ENCODE data around the gene RNF180.
"Not testable (repeated sequence)": the region's sequence is repeated elsewhere in the genome, so short reads cannot be mapped to it uniquely, and the experiment has no call there.

RNF180 gene

DNA sequence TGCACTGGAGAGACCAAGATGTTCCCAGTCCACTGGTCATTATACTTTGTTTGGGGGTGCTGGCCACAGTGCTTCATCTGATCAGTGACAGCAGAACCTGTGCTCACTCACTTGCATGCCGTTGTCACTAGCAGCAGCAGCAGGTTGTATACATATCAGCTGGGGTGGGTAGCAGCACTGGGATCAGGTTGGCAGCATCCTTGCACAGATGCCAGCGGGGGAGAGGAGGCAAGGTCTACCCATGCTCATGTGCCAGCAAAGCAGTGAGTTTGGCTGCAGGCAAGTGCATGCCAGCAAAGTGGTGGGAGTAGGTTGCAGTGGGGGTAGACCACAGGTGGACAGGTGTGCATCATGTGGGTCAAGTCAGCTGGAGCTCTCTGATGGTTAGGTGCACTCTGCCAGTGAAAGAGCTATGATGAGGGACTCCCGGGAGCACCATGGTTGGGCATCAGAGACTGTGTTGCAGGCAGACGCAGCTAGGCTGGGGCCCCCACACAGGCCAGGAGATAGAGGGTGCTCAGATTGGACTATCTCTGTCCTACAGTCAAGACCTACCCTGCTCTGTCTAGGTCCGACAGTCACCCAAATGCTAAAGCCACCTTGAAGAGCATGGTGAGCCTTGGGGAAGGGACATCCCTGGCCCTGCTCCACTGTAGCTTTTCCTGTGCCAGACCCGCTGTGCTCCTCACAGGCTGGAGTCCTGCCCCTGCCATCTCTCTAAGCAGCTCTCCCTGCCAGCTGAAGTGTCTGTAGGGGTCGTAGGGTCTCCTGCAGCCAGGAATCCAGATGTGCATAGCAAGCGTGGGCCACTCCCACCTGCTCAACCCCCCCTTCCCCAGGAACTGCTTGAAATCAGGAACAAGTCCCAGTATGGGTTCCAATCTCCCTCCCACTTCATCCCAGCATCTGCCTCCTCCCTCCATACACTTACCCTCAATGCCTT is 119.8 kb downstream of the RNF180 start:
- DNase-seq = no peak

DNA sequence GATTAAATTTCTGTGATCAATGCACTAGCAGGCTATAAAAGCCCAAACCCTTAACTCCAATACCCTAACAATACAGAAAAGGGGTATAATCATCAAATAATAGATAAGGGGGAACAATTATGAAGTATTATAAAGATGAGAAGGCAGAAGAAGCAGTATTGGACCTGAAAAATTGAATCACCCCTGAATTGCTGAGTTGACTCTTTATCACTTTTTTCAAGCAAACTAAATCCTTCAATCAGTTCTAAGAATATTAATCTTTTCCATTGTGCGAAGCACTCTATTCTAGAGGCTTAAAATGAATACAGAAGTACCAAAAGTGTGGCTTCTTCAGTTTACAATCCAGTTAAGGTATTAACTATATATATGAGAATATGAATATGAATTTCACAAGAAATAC is 120.7 kb downstream of the RNF180 start:
- DNase-seq = no peak

DNA sequence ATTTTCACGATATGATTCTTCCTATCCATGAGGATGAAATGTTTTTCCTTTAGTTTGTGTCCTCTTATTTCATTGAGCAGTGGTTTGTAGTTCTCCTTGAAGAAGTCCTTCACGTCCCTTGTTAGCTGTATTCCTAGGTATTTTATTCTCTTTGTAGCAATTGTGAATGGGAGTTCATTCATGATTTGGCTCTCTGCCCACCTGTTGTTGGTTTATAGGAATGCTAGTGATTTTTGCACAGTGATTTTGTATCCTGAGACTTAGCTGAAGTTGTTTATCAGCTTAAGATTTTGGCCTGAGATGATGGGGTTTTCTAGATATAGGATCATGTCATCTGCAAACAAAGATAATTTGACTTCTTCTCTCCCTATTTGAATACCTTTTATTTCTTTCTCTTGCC is 122.9 kb downstream of the RNF180 start:
- not testable (repeated sequence) for DNase-seq

DNA sequence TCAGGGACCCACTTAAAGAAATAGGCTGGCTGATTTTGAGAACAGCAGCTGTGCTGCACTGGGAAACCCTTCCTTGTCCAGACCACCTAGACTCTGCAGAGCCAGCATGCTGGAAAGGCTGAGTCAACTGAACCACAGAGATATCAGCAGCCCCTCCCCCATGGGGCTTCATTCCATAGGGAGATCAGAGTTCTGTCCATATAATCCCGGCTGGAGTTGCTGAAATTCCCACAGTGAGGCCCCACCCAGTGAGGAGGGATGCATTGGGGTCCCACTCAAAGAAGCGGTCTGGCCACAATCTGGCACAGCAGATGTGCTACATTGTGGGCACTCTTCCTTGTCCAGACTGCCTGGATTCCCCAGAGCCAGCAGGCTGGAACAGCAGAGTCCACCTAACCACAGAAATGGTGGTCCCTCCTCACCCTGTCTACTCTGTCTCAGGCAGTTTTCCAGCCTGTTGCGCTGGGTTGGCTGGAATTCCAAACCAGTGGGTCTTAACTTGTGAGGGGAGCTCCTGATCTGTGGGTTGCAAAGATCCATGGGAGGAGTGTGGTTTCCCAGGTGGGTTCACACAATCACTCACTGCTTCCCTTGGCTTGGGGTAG is 127.1 kb downstream of the RNF180 start:
- DNase-seq = no peak

DNA sequence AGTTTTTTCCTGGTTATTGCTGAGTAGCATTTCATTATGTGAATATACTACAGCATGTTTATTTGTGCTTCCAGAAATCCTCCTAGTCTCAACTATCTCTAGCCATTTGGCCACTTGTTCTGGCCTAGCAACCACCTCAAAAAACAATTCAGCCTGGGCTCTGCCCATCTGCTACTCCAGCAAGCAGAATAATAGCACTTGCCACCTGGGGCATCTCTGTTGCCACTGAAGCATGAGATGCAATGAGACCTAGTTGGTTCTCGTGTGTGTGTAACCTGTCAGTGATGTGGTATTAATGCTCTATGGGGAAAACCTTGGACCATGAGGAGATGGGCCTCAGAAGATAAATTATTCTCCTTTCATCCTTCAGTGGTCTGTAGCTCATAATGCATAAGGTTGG is 129.5 kb downstream of the RNF180 start:
- no peak for DNase-seq

DNA sequence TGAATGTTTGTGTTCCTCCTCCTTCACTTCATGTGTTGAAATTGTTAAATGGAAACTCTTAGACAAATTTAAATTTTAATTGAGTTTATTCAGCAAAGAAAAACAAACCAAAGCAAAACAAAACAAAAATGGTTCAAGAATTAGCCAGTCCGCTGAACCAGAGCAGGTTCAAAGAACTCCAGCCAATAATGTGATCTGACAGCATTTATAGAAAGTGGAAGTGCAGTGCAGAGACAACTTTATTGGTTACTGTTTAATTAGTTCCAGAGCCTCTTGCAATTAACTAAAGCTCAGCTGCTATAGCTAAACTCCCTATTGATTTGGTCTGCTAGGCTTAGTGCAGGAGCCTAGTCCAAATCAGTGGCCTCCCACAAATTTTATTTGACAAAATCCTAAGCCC is 132.9 kb downstream of the RNF180 start:
- no peak for DNase-seq

DNA sequence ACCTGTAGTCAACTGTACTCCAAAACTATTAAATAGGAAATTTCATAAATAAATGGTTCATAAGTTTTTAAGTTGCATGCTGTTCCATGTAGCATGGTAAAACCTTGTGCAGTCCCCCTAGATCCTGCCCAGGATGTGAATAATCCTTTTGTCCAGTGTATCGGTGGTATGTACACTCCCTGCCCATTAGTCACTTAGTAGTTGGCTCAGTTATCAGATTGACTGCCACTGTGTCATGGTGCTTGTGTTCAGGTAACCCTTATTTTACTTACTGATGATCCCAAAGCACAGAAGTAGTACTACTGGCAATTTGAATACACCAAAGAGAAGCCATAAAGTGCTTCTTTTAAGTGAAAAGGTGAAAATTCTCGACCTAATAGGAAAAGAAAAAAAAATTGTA is 134.2 kb downstream of the RNF180 start:
- DNase-seq = no peak

DNA sequence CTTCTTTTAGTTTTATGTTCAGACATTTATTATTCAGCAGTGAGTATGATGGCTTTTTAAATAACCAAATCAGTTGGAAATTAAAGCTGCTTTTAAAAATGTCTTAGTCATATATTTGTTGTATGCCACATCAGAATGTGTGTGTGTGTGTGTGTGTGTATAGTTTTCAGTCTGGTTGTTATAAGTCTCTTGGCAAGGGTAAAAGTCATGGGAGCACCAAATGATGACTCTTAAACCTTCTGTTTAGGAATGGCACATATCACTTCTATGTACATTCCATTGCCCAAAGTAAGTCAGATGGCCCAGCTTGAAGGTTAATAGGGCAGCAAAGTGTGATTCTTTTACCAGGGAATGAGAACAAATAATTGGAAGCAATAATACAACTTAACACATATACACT is 135.9 kb downstream of the RNF180 start:
- DNase-seq = no peak

DNA sequence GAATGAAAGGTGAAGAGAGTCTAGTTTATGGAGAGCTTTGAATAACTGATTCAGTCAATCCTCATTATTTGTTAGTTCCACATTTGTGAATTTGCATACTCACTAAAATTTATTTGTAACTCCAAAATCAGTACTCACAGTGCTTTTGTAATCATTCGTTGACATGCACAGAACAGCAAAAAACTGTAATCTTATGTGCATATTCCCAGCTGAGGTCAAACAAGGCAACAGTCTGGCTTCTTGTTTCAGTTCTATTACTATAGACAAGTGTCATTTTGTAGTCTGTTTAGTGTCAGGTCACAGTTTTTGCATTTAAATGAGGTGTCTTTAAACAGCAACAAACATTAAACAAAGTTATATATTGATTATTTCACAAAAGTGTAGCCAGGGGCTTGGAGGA is 142.5 kb downstream of the RNF180 start:
- DNase-seq = no peak

DNA sequence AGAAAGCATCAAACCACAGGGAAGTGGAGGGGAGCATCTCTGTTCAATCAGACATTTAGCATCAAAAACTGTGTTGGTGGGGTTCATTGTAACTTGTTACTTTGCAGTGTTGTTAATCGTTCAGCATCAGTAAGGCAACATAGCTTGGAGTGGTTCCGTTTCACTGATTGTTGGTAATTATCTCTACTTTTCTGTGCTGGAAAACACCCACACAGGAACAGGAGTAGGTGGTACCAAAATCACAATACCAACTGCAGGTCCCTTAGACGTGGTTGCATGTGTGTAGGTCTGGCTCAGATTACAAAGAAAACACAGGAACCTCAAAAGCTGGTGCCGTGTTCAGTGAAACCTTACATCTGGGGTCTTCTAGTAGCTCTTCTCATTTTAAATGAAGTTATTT is 146.8 kb downstream of the RNF180 start:
- no peak for DNase-seq

DNA sequence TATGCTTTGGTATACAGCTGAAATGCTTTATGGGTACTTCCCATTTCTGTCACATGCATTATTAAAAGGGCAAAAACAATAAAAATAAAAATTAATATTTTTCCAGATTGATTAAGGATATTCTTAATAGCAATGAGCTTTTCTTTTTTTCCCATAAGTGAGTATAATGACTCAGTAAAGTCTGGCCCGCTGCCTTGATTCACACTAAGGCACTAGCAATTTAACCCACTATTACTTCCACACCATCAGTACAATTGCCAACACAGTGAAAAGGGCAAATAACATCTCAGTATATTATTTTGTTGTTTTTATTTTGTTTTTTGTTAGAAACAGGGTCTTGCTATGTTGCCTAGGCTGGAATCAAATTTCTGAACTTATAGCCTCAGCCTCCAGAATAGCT is 150.1 kb downstream of the RNF180 start:
- DNase-seq = no peak

DNA sequence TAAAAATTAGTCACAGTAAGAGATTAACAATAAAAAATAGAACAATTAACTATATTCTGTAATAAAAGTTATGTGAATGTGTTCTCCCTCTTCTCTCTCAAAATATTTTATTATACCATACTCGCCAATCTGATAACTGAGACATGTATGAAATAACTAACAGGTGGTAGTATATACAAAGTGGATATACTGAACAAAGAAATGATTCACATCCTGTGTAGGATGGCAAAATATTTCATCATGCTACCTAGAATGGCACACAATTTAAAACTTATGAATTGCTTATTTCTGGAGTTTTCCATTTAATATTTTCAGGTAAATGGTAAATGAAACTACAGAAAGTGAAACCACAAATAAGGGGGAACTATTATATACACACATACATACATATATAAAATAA is 152.5 kb downstream of the RNF180 start:
- no peak for DNase-seq

DNA sequence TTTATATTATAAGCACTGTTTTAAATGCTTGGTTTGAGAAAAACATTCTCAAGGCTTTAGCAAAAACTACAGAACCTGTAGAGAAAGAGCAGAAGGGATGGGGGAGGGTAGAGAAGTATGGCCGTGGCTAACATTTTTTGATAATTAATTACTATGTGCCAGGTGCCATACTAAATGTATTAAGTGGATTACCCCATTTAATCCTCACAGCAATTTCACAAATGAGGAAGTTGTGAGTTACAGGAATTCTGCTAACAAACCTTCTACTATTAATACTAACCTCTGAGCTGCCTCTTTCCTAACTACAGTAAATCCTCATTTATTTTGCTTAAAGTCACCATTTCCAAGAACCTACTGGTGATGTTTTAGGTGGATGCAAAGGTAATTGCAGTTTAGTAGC is 157.9 kb downstream of the RNF180 start:
- no peak for DNase-seq

DNA sequence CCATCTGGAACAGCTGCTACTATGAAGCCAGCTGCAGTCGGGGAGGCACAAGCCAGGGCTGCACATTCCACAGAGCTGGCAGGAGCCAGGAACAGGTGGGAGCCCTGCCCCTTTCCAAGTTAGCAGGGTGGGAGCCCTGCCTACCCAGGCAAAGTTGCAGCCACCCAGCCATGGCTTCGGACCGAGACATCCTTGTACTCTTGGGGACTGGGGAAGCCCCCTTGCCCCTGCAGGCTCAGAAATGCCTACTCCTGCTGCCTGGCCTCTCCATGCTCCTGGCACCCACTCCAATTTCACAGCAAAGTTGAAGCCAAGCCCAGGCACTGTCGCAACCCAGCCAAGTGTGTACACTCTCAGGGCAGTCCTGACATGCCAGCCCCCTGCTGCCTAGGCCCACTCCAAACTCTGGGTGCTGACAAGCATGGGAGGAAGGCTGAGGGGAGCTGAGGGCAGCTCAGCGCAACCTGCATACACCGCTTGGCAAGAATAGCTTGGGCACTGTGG is 165.1 kb downstream of the RNF180 start:
- no peak for DNase-seq

DNA sequence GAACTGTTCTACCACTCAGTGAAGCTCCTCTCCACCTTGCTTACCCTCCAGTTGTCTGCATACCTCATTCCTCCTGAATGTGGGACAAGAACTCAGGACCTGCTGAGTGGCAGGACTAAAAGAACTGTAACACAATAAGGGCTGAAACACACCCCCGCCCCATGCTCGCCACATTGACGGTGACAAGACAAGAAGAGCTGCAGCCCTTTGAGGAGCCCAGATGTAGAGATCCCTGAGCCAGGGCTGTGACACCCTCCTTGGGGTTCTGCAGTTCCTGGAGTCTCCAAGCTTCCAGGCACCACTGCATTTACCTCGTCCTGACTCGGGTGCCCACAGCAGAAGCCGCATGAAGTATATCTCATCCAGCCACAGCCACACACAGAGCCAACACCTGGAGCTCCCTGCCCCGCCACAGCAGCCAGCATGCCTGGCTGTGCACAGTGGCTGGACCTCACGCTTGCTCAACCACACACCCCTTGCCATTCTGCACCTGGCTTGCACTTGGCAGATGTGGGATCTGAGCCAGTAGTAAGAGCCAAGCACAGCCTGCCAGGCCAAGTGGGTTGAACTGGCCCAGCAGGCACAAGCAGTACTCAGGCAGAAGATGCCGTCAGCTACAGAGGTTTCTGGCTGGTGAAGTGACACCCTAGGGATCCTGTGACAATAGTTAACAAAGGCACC is 166.1 kb downstream of the RNF180 start:
- no peak for DNase-seq

DNA sequence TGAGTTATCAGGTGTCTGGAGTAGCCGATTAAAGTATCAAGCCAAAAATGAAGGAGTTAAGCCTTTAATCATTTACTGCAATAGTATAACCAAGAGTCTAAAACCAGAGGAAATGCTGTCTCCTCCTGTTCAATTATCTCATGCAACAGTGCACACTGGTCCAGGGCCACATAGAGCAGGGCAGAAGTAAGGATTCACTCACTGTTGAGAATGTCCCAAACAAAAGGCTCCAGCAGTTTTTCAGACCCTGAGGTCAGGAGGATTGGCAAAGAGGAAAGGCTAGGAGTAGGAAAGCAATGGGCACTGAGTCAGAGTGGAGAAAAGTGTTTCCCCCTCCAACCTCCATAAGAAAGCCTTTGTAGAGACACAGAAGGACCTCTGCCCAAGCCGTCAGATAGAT is 168.2 kb downstream of the RNF180 start:
- no peak for DNase-seq

DNA sequence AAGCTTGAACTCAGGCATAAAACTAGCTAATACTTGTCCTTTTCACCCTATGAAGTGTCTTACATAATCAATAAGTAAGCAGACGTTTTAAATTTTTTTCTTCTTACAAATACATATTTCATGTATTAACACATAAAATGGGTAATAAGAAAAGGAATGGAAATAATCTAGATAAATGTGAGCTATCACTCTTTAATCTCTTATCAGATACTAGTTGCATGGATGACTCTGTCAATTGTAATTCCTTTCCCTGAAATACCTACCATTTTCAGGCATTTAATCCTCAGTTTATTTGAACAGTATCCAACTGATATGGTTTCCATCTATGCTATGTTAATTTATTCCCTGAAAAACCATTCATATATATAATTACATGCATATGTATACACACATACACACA is 174.1 kb downstream of the RNF180 start:
- no peak for DNase-seq

DNA sequence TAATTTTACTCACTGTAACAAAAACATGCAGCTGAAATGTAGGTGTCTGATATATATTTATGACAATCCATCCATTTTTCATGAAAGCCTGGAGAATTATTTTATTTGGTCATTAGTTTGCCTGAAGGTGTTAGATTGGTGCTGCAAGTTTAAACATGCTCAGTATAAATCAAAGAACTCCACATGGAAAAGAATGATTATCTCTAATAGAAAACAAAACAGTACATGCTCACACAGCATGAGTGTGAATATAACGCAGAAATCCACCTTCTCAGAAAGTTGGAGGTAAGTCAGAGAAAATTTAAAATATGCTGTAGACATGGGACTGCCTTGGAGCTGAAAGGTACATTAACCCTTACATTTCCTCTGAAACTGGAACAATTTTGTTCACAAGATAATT is 174.7 kb downstream of the RNF180 start:
- DNase-seq = no peak

DNA sequence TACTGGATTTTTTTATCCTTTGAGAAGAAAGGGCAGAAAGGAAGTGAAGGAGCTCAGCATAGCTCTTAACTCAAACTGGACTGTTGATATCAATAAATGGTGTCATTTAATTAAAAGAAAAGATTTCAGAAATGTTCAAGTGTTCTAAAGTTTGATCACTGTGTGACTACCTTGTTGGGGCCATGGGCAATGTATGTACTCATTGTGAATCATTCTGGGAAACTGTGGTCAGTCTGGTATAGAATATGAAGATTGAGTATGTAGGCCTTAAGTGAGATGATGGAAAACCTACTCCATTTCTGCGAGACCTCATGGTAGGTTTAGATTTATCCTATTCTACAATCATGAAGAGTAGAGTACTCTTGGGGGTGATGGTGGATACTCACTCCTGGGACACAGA is 175.7 kb downstream of the RNF180 start:
- no peak for DNase-seq

DNA sequence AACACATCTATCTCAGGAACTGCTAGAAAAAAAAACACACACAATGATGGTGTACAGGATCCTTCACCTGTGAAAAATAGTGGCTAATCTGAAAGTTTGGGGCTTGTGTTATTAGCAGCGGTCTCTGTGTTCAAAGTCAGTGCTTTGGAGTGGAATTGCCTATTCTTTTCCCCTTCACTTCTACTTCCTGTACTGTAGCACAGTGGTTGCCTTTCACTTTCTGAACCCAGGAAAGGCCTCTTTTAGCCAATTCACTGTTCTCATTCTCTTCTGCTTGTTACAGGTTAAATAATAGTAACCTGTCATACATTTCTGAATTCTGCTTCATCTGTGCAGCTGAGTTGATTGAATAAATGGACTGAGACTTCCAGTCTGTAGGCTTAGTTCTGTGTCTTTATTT is 178.9 kb downstream of the RNF180 start:
- DNase-seq = no peak

DNA sequence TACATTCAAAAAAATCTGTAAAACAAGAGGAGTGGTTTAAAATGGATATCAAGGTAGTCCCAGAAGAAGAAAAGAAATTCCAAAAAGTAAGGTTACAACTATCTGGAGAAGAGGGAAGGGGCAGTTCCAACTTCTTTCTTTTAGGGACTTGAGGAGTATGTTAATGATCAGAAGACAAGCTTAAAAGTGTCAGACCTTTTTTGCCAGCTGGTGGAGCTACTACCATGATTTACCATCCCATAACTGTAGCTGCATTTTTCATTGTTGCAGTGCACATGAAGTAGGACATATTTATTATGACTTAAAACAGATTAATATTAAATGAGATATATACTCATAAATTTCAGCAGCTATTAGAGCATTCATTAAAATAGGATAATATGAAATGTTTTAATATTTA is 181.7 kb downstream of the RNF180 start:
- DNase-seq = no peak

DNA sequence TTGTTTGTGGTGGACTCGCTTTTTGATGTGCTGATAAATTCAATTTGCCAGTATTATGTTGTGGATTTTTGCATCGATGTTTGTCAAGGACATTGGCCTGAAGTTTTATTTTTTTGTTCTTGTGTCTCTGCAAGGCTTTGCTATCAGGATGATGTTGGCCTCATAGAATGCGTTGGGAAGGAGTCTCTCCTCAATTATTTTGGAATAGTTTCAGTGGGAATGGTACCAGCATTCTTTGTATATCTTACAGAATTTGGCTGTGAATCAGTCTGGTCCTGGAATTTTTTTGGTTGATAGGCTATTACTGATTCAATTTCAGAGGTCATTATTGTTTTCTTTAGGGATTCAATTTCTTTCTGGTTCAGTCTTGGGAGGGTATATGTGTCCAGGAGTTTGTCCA is 198.8 kb downstream of the RNF180 start:
- DNase-seq = no peak

DNA sequence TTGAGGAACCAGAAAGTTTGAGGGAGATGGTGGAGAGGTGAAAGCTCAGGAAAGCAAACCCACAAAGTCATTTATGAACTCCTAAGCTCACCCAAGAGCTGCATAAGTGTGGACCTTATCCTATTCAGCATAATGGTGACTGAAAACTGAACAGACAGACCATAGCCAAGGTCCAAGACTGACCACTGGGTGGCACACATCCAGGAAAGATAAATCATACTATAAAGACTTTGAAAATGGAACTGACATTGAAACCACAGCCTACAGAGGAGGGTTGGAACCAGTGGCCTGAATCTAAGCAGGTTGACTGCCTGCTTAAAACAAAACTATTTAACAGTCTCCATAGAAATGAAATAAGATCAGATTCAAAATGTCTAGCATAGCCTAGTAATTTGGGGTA is 219.1 kb downstream of the RNF180 start:
- no peak for DNase-seq

DNA sequence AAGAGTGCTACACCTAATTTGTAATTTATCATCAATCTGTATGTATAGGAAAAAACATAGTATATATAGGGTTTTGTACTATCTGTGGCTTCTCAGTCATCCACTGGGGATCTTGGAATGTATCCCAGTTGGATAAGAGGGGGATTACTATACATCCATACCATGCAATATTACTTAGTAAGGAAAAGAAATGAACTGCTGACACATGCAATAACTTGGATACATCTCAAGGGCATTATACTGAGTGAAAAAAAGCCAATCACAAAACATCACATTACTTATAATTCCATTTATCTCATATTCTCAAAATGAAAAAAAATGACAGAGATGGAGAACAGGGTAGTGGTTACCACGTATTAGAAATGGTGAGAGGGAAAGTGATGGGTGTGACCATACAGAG is 231.9 kb downstream of the RNF180 start:
- no peak for DNase-seq

Data from central memory CD4-positive, alpha-beta T cell (primary cell).